ENCODE results near the gene EEF1G.
"Not testable (repeated sequence)": the region's sequence is repeated elsewhere in the genome, so short reads cannot be mapped to it uniquely, and the experiment has no call there.

Gene EEF1G

GRCh38 chr11:62555464-62556107, 18.1 kb downstream of the EEF1G start:
- peak; percentile 49 for DNase-seq (ENCODE audit: low read depth, low spot score)

- peak; percentile 87 for DNase-seq (ENCODE audit: low read depth, low spot score)
Measured at GRCh38 chr11:62554387-62555167, 19.1 kb downstream of the EEF1G start.

DNA sequence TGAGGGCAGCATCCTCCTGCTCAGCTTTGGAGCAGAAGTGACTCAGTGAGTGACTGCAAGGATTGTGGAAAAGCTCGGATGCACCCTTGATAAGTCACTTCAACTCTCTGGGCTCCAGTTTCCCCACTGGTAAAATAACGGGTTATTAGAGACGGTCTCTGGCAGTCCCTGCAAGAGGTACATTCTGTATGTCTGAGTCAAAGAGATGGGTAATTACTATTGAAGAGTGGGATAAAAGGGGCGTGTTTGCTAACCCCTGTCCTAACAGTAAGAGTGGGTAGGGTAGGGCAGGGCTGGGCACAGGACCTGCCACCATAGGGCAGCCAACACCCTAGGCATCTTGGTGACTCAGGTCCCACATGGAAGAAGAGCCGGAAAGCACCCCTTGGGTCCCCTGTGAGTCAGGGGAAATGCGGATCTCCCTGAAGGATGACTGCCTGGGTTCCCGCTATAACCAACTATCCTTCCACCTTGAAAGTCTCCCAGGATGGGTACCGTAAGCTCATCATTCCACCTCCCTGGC, 19.8 kb downstream of the EEF1G start:
- no peak for DNase-seq (ENCODE audit: low read depth, low spot score)

- peak; percentile 93 for DNase-seq (ENCODE audit: low read depth, low spot score)
Measured at GRCh38 chr11:62553080-62553838, 20.4 kb downstream of the EEF1G start.

DNA sequence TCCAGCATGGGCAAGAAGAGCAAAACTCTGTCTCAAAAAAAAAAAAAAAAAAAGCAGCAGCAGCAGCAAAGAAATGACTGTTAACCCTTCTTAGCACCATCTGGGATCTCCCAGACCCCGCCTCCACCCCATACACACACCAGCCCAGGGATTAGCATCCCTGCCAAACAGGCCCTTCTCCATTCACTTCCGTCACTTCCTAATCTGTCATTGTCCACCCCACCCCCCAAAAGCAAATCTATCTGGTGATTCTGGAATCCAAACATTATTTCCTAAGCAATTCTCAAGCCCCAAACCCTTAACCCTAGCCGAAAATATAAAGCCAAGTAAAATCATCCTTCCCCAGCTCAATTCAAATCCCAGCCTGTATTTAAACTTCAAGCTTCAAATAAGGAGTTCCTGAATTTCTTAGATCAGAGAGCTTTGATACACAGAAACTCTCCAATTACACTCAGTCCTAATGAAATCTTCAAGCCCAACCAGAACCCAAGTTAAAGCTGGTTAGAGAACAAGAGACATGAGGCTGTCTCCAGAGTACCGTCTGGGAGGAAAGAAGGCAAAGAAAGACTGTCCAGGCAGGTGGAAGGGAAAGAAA, 21.1 kb downstream of the EEF1G start:
- DNase-seq (ENCODE audit: low read depth, low spot score), result peak; percentile 67

- DNase-seq (ENCODE audit: low read depth, low spot score), result not testable (repeated sequence)
Measured at GRCh38 chr11:62550478-62550877, 23.2 kb downstream of the EEF1G start.

DNA sequence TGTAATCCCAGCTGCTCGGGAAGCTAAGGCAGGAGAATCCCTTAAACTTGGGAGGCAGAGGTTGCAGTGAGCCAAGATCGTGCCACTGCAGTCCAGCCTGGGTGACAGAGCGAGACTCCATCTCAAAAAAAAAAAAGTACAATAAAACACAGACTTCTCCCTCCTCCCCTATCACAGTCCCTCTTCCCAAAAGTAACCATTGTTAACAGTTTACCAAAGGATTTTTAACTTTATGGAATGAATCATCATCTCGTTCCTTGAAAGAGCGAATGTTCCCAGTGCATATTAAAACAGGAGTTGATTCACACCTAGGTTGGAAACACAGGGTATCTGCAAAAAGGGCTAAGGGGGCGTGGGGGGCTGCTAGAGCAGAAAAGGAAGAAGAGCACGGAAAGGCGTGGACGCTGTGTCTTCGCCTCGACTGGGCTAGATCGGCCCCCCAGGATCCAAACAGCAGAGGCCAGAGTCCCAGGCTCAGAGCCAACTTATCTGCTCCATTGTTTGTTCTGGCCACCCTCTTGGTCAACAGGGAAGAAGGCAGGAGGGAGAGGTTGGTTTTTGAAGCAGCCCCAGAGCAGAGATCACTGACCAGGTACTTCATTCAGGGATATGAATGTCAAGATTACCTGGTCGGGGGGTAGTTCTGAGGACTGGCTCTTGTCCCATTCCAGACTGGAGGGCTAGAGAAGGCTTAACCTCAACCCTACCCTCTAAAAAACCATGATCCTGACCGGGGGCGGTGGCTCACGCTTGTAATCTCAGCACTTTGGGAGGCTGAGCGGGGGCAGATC, 25.0 kb downstream of the EEF1G start:
- DNase-seq (ENCODE audit: low read depth, low spot score), result no peak

- DNase-seq (ENCODE audit: low read depth, low spot score), result peak; percentile 49
Measured at GRCh38 chr11:62547691-62548281, 25.9 kb downstream of the EEF1G start.

DNA sequence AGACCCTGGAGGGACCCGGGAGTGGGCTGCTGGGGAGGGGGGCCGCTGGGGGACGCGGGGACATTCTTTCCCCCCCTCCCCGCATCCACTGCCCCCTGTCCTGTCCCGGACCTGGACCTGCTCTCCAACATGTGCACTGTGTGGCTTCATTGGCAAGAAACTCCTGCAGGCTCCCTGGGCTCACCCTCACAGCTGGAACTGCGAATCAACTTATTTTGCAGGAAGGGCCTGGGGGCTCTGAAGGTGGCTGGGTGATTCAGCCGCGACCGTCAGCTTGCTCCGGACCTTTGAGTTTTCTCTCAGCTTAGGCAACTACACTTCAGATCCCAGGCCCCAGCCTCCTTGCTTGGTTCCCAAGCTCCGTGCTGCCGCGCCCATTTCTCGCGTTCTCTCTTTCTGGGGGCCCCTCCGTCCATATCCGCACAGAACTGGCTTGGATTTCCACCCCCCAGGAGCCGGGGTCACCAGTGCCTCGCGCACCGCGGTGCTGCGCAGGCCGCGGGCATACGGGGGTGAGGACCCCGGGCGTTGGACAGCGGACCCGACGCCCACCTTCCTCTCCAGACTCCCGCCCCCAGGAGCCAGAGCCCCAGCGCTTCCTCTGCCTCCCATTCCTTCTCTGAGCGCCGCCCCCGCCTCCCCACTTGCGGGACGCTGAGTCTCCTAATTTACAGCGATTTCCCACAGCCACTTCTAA, 26.6 kb downstream of the EEF1G start:
- DNase-seq (ENCODE audit: low read depth, low spot score), result peak; percentile 81

GRCh38 chr11:62546244-62546928, 27.3 kb downstream of the EEF1G start, which contains the start of gene AHNAK:
TSS of gene AHNAK (minus strand) at chr11:62546806. CDS start at chr11:62536098, 10,708 bp downstream.
- DNase-seq (ENCODE audit: low read depth, low spot score), result peak; percentile 63

DNA sequence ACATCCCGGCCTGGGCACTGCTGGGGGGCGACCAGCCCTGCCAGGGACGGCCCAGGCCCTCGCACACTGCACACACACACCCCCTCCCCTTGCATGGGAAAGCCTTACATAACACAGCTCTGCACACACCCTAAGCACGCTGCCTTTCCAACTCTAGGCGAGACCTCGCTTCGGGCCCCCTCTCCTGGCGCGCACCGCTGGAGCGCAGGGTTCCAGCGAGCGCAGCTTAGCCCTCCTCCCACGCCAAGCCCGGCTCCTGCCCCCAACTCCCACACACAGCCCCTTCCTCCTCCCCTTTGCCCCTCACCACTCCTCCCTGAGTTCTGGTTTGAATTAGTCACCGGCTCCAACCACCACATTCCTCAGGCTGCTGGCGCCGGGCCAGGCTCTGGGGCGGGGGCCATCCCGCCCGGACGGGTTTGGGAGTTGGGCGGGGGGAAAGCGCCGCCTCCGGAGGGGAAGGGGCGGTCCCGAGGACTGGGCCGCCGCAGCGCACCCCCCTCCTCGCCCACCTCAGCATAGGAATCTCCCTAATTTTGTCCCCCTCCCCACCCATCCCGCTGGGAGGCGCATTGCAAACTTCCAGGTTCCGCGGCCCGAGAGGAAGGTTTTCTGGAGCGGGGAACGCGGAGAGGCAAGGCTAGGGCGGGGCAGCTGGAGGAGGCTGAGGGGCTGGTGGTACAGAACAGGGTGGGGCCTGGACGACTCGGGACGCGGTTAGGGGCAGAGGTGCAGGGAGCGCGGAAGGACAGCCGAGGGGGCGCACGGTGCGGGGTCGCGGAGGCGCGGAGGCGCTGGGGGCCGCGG, 28.1 kb downstream of the EEF1G start:
- peak; percentile 94 for DNase-seq (ENCODE audit: low read depth, low spot score)

- peak; percentile 33 for DNase-seq (ENCODE audit: low read depth, low spot score)
Measured at GRCh38 chr11:62544581-62545436, 28.9 kb downstream of the EEF1G start.

GRCh38 chr11:62543680-62544444, 29.8 kb downstream of the EEF1G start:
- DNase-seq (ENCODE audit: low read depth, low spot score), result no peak

DNA sequence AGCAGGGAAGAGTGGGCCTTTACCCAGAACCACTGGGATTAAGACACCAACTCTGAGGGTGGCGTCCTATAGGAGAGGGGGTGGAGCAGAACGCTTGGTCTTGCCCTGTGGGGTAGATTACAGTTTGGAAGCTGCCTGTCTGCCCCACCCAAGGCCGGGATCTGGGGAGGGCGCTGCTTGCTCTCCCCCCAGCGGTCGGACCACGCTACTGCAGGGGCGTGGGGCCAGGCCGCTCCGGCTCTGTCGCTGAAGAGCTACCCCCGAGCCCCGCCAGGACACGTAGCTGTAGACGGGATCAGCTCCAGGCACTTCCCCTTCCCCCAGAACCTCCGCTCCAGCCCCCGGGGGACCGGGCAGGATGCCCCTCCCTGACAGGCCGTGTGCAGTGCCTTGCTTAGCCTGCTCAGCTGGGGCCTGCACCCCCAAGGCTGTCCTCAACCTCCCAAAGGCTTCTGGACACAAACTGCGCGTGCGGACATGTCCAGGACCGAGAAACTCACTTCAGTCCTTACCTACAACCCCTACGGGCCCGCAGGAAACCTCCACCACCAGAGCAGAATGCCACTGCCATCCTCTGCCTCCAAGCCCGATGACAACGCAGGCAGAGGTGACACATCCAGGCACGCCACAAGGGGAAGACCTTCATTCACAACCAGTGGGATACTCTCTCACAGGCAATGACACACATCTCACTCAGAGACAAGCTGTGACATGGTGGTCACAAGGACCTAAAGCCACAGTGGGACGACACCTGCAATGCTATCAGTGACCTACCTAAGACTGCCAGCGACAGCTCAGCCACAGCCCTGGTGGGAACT, 30.7 kb downstream of the EEF1G start:
- DNase-seq (ENCODE audit: low read depth, low spot score), result peak; percentile 96

DNA sequence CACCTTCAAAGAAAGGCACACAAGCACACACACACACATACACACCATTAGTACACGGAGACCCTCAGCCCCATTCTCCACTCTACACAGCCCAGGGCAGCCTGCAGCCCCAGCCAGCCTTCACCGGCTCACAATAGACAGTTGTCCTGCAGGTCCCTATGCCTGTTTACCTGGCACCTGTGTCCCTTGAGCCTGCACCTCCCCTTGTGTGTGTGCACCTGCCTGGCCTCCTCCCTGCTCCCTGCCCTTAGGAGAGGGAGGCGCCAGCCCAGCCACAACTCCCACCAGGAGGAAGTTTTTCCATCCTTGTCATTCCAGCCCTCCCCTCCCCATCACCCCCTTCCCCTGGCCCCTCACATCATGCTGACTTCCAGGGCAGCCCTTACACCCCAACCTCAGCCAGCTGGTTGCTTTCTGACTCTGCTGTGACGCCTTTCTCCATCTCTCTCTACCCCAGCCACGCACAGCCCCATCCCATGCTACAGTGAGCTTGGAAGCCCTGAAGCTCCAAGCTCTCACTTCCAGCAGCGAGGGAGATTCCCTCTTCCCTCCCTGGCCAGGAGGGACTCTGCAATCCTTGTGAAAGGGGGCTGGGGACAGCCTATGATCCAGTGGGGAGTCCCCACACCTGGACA, 31.5 kb downstream of the EEF1G start:
- DNase-seq (ENCODE audit: low read depth, low spot score), result no peak

Measured in ELF-1 (cell line).